HepG2 (cell line): ENCODE measurements around the gene TAC3. TPM values are rescaled to one million over a fixed set of nuclear protein-coding genes. Genes with fewer than 3 reads are reported as not detected.

Experiments used
- ARID4A ChIP-seq: sonication (generic); formaldehyde crosslinking; IDR thresholded peaks from 2 replicates; pipeline ENCODE4 v1.5.0; 2020; ENCODE audit warnings: mild to moderate bottlenecking, missing genetic modification reagents, borderline replicate concordance
- ATRX ChIP-seq: sonication (generic); formaldehyde crosslinking; IDR thresholded peaks from 2 replicates; pipeline ENCODE4 v1.4.0; 2020; ENCODE audit warnings: missing genetic modification reagents, borderline replicate concordance
- CBX2 ChIP-seq, 2 experiments: fragments of 200-600 bp in 1 of 2; sonication (generic); formaldehyde crosslinking in 1 of 2; IDR thresholded peaks; 2 replicates each; pipeline versions ENCODE4 v1.7.0 to v1.8.1; 2018 to 2022; ENCODE audit warnings: low read depth in 2 of 2, low read length in 1 of 2, mild to moderate bottlenecking in 1 of 2, missing genetic modification reagents in 1 of 2
- CENPT ChIP-seq: sonication (generic); formaldehyde crosslinking; IDR thresholded peaks from 2 replicates; pipeline ENCODE4 v1.8.0; 2022; ENCODE audit warnings: low read depth, mild to moderate bottlenecking, moderate library complexity, missing genetic modification reagents
- GABPB1 ChIP-seq: IDR thresholded peaks from 2 replicates; pipeline ENCODE4 v1.6.1; 2016; ENCODE audit warnings: mild to moderate bottlenecking, missing genetic modification reagents, moderate library complexity, missing compliant biosample characterization
- HMGXB4 ChIP-seq, 2 experiments: sonication (generic) in 1 of 2; formaldehyde crosslinking in 1 of 2; IDR thresholded peaks; 2 replicates each; pipeline versions ENCODE4 v1.4.0 to v1.6.1; 2018 to 2020; ENCODE audit warnings: missing genetic modification reagents in 2 of 2, borderline replicate concordance in 1 of 2, low read depth in 1 of 2, mild to moderate bottlenecking in 1 of 2, missing biosample characterization in 1 of 2
- HNRNPLL ChIP-seq: fragments of 200-400 bp; formaldehyde crosslinking; IDR thresholded peaks from 2 replicates; pipeline ENCODE4 v1.6.1; 2017; ENCODE audit warnings: mild to moderate bottlenecking, low read depth, low read length; ENCODE audit not compliant: poor library complexity, severe bottlenecking
- LCORL ChIP-seq, 2 experiments: fragments of 450-650 bp in 1 of 2; sonication (generic) in 1 of 2; formaldehyde crosslinking in 1 of 2; IDR thresholded peaks; 2 replicates each; pipeline versions ENCODE4 v1.5.0 to v1.6.1; 2017 to 2020; ENCODE audit warnings: antibody characterized with exemption in 1 of 2, missing genetic modification reagents in 1 of 2
- NFRKB ChIP-seq: fragments of 450-650 bp; IDR thresholded peaks from 2 replicates; pipeline ENCODE4 v1.6.1; 2017
- NPAS2 ChIP-seq: sonication (generic); formaldehyde crosslinking; IDR thresholded peaks from 2 replicates; pipeline ENCODE4 v1.8.0; 2022; ENCODE audit warnings: mild to moderate bottlenecking, missing genetic modification reagents, borderline replicate concordance
- PAF1 ChIP-seq: IDR thresholded peaks from 2 replicates; pipeline ENCODE4 v1.6.1; 2016; ENCODE audit warnings: missing genetic modification reagents, missing compliant biosample characterization
- POLR2AphosphoS5 ChIP-seq: IDR thresholded peaks from 2 replicates; pipeline ENCODE4 v1.6.1; 2012; ENCODE audit warnings: low read depth, low read length
- RCOR2 ChIP-seq: IDR thresholded peaks from 2 replicates; pipeline ENCODE4 v1.6.1; 2016; ENCODE audit warnings: missing biosample characterization, missing genetic modification reagents
- SALL1 ChIP-seq: sonication (generic); formaldehyde crosslinking; IDR thresholded peaks from 2 replicates; pipeline ENCODE4 v1.8.0; 2022; ENCODE audit warnings: mild to moderate bottlenecking, missing genetic modification reagents
- SMAD9 ChIP-seq: sonication (generic); formaldehyde crosslinking; IDR thresholded peaks from 2 replicates; pipeline ENCODE4 v1.5.1; 2020; ENCODE audit warnings: mild to moderate bottlenecking, missing genetic modification reagents
- THAP11 ChIP-seq: IDR thresholded peaks from 2 replicates; pipeline ENCODE4 v1.6.1; 2016; ENCODE audit warnings: missing biosample characterization, missing genetic modification reagents
- ZNF207 ChIP-seq: fragments of 450-650 bp; IDR thresholded peaks from 2 replicates; pipeline ENCODE4 v1.6.1; 2016; ENCODE audit warnings: antibody characterized with exemption, borderline replicate concordance
- ZNF33B ChIP-seq: sonication (generic); formaldehyde crosslinking; IDR thresholded peaks from 2 replicates; pipeline ENCODE4 v1.5.1; 2020; ENCODE audit warnings: mild to moderate bottlenecking, missing genetic modification reagents
- ZNF34 ChIP-seq: sonication (generic); formaldehyde crosslinking; IDR thresholded peaks from 2 replicates; pipeline ENCODE4 v1.4.0; 2020; ENCODE audit warnings: mild to moderate bottlenecking, missing genetic modification reagents, borderline replicate concordance
- ZNF580 ChIP-seq: IDR thresholded peaks from 2 replicates; pipeline ENCODE4 v1.6.1; 2016; ENCODE audit warnings: low read depth, borderline replicate concordance
- ZSCAN9 ChIP-seq: IDR thresholded peaks from 2 replicates; pipeline ENCODE4 v1.6.1; 2016; ENCODE audit warnings: borderline replicate concordance
- polyA plus RNA-seq, 8 experiments: library from polyadenylated mRNA; depleted of rRNA in 3 of 8; stranded (reverse) in 7 of 8; unstranded in 1 of 8; fragments of >200 nt; fragmentation: Illumina TruSeq in 4 of 8; extraction: Trizol in 4 of 8; gene quantifications; 2 replicates each; pipeline versions ENCODE4 v1.2.1 to v1.2.3, GENCODE V29; 2011 to 2016; ENCODE audit warnings: low read depth in 4 of 8, missing spikeins in 1 of 8, mixed read lengths in 1 of 8; ENCODE audit not compliant: insufficient read depth in 1 of 8
- total RNA-seq, 5 experiments: library from RNA; depleted of rRNA; stranded (reverse); fragments of >200 nt; fragmentation: Illumina TruSeq; extraction: Trizol; gene quantifications; 2 replicates each; pipeline ENCODE4 v1.2.3, GENCODE V29; 2016; ENCODE audit warnings: low read depth in 1 of 5
- TF ChIP-seq, protein P1 (sequence below): sonication (generic); formaldehyde crosslinking; IDR thresholded peaks from 2 replicates; pipeline ENCODE4 v1.8.1; 2022; ENCODE audit warnings: low read depth, mild to moderate bottlenecking, missing genetic modification reagents

The TAC3 gene
- total and polyA plus RNA-seq, 2 of the 13 experiments (the other 11 are each of a cell fraction or from before 2014, with no cell fraction given): 0.13 to 0.15 TPM

DNA sequence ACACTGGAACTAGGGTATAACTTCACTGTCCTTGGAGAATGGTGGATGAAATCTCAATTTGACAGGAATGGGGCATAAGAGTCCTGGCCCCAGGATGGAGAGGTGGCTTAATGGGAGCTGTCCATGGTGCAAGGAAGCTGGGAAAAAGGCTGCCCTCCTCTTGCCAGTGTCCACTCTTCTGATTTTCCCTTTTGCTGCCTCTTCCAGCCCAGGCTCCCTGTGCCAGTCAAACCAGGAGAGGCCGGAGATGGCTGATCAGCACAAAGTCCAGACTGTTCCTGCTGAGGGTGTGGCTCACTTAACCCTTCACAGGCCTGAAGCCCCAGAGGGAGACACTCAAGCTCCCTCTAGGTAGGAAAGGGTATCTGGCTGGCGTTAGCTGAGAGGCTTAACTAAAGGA, 33.6 kb upstream of the TAC3 start, which contains the start of gene MYO1A (continued):
- TF ChIP-seq CBX2 (IDR thresholded peaks at IDR 0.05; ENCODE audit: low read depth, low read length): no peak
- no peak for TF ChIP-seq CBX2 (CRISPR knock-in tag; IDR thresholded peaks at IDR 0.05; ENCODE audit: low read depth)
- no peak for TF ChIP-seq PAF1 (CRISPR knock-in tag)
- no peak for TF ChIP-seq POLR2AphosphoS5
- TF ChIP-seq NFRKB: no peak
- no peak for TF ChIP-seq HNRNPLL
- TF ChIP-seq ARID4A (CRISPR knock-in tag): peak; percentile 42; the same call in 1 of the 2 replicates
- TF ChIP-seq NPAS2: no peak
- TF ChIP-seq SMAD9 (CRISPR knock-in tag): no peak
- TF ChIP-seq ZSCAN9: peak; percentile 66; the same call in 1 of the 2 replicates
- TF ChIP-seq RCOR2: no peak
- TF ChIP-seq LCORL (IDR thresholded peaks at IDR 0.05): no peak
- TF ChIP-seq LCORL (CRISPR knock-in tag; IDR thresholded peaks at IDR 0.05): no peak
- TF ChIP-seq, protein P1, sequence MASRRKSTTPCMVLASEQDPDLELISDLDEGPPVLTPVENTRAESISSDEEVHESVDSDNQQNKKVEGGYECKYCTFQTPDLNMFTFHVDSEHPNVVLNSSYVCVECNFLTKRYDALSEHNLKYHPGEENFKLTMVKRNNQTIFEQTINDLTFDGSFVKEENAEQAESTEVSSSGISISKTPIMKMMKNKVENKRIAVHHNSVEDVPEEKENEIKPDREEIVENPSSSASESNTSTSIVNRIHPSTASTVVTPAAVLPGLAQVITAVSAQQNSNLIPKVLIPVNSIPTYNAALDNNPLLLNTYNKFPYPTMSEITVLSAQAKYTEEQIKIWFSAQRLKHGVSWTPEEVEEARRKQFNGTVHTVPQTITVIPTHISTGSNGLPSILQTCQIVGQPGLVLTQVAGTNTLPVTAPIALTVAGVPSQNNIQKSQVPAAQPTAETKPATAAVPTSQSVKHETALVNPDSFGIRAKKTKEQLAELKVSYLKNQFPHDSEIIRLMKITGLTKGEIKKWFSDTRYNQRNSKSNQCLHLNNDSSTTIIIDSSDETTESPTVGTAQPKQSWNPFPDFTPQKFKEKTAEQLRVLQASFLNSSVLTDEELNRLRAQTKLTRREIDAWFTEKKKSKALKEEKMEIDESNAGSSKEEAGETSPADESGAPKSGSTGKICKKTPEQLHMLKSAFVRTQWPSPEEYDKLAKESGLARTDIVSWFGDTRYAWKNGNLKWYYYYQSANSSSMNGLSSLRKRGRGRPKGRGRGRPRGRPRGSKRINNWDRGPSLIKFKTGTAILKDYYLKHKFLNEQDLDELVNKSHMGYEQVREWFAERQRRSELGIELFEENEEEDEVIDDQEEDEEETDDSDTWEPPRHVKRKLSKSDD: no peak
- no peak for TF ChIP-seq CENPT
- no peak for TF ChIP-seq ZNF207
- TF ChIP-seq HMGXB4 (CRISPR knock-in tag; IDR thresholded peaks at IDR 0.05; ENCODE audit: borderline replicate concordance in 1 of 2, low read depth in 1 of 2): no peak
- no peak for TF ChIP-seq THAP11 (CRISPR knock-in tag)
- TF ChIP-seq ZNF34: no peak
- TF ChIP-seq GABPB1: peak; percentile 7; the same call in 1 of the 2 replicates
- TF ChIP-seq ZNF580 (CRISPR knock-in tag): no peak
- no peak for TF ChIP-seq ATRX
- TF ChIP-seq SALL1 (CRISPR knock-in tag): no peak
- no peak for TF ChIP-seq ZNF33B
